ENCODE measurements around the gene SERPINE2.
"Not testable (repeated sequence)": the region's sequence is repeated elsewhere in the genome, so short reads cannot be mapped to it uniquely, and the experiment has no call there.

The SERPINE2 gene

DNA sequence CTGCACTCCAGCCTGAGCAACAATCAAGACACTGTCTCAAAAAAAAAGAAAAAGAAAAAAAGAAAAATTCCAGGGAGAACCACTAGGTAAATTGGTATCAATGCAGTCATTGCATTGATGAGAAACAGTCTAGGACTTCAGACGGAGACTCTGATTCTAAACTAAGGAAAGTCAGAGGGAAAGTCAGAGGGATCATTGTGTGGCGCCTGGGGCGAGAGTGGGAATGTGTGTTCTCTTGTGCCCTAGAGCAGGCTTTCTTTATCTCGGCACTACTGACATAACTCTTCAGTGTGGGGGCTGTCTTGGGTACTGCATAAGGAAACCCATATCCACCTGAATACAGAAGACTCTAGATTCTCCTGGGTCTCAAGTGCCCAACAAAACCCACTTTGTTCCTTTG, 24.8 kb downstream of the SERPINE2 start:
- DNase-seq (ENCODE audit: low read depth): no peak

DNA sequence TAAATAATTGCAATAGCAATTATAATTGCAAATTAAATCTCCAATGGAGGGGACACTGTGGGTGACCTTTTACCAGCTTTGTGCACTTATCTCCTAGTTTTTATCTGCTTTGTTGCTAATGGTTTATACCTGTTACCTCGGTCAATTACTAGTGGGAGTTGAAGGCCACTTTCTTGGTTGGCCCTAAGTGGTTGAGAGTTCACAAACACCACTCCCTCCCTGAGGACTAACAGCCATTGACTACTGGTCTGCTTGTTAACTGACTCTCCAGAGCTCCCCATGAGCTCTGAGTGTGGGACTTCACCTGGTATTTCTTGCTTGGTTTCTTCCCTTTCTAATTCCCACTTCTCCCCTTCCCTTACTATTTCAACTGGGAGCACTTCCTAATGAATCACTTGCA, 27.2 kb downstream of the SERPINE2 start:
- DNase-seq (ENCODE audit: low read depth): no peak

DNA sequence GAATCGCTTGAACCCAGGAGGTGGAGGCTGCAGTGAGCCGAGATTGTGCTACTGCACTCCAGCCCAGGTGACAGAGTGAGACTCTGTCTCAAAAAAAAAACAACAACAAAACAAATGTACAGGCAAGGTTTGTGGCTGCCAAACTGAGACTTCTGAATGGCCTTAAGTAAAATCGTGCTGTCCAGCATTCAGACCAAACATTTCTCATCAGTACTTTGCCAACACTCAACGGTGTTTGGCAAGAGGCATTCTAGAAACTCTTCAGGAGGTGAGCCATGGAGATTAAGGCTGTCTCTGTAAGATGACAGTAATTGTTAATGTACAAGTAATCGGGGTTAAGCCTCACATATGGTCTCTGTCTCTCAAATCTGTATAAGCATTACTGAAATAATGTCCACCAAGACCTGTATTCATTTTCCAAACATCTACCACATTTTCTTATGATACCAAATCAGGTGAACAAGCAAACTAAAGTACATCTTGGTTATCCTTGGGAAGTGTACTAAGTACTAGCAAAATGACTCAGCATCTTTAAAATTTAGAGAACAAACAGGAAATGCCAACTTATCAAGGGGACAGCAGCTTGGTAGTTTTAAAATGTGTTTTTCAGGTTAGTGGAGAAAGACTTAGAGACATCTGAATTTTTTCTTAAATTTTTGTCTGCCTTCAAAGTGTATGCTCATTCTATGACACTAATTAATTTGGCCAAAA, 29.3 kb downstream of the SERPINE2 start:
- no peak for DNase-seq (ENCODE audit: low read depth)

DNA sequence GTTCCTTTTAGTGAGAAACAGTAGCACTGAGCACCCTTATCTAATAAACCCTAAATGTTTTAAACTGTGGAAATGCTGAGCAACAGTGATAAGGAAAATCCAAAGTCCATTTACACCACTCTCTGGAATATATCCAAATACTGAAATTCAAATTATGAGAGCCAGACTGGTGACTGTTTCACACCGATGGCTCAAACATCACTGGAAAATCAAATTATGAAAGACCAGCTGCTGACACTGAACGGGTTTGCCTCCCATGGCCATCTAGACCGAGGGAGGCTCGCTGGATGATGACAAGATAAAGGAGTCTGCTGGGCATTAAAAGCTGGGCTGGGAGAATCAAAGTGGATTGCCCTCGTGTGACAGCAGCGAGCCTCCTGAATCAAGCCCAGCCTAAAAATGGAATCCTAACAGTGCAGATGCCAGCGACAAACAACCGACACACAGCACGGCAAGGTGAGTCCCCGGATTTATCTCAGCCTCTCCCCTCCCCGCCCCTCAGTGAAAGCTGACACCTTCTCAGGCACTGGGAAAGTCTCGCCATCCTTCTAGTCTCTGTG, 30.3 kb downstream of the SERPINE2 start:
- no peak for DNase-seq (ENCODE audit: low read depth)

DNA sequence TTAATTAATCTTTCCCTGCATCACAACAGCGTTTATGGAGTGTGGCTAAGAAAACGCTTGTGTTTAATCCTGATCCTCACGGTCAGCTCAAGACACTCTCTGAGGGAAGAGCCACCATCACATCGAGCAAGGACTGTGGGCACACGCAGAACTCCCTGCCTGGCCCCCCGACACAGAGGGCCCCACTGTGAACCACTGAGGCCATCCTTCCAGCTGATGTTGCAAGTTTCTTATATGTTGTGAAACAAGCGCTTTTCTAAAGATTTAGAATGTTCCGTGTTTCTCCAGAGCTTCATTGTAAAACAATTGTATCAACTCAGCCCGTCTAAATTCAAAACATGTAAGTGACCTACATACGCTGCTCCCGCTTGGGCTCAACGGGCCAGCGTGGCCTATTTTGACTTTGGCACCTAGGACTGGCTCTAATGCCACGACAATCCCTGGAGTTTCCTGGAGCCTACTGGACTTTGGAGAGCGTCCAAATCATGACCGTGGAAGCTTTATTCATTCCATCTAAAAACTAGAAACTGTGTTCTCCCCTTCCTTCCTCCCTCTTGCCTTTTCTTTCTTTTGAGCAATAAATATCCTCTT, 34.9 kb downstream of the SERPINE2 start:
- no peak for DNase-seq (ENCODE audit: low read depth)

DNA sequence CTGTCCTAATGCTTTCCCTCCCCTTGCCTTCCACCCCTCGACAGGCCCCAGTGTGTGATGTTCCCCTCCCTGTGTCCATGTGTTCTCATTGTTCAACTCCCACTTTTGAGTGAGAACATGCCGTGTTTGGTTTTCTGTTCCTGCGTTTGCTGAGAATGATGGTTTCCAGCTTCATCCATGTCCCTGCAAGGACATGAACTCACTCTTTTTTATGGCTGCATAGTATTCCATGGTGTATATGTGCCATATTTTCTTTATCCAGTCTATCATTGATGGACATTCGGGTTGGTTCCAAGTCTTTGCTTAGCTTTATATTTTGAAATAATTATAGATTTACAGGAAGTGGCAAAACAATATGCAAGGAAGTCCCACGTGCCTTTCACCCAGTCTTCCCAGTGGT, 38.4 kb downstream of the SERPINE2 start:
- DNase-seq (ENCODE audit: low read depth): not testable (repeated sequence)

DNA sequence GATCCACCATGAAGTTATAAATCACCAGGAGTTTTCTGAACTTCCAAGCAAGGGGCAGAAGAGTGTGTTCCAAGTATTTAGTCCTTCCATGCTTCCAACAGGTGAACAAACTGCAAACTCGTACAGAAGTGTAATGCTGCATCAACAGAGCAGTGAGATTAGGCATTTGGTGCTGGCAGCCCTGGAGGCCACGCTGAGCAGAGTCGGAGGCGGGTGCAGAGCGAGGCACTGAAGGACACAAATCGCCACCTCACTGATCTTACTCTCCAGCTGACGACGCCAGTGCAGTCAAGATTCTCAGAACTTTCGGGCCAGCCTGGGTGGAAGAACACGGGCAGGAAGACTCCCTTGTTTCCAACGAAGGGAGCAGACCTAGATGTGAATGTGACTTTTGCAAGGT, 39.2 kb downstream of the SERPINE2 start:
- no peak for DNase-seq (ENCODE audit: low read depth)

DNA sequence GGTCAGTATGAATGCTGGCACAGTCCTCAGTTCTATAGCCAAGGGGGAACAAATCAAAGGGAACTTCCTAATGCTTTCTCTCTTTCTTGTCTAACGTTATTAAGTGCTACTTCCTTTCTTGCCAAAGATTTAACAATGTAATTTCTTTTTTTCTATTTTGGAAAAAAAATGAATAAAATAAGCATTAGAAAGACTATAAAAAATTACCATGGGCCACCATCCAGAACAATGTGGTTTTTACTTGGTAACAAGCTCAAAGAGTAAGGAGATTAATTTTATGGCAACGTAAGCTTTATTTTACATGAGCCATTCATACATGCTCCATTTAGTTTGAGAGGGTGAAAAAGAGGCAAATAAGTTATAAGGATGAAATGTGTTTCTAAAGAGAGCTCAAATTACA, 40.1 kb downstream of the SERPINE2 start:
- DNase-seq (ENCODE audit: low read depth): no peak

DNA sequence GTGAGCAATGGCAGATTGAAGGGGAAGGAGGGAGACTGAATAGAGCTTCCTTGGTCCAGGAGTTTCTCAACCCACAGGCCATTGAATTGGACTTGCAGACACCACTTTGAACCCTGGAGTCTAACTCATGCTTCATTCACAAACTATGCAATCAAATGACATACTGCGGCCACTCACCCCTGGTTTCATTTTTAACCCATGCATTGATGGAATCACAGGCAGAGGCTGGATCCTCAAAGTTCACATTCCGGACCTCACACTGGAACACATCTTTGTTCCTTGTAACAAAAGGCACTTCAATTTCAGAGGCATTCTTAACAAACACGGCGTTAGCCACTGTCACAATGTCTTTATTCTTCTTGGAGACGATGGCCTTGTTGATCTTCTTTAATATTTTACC, 41.1 kb downstream of the SERPINE2 start:
- no peak for DNase-seq (ENCODE audit: low read depth)

DNA sequence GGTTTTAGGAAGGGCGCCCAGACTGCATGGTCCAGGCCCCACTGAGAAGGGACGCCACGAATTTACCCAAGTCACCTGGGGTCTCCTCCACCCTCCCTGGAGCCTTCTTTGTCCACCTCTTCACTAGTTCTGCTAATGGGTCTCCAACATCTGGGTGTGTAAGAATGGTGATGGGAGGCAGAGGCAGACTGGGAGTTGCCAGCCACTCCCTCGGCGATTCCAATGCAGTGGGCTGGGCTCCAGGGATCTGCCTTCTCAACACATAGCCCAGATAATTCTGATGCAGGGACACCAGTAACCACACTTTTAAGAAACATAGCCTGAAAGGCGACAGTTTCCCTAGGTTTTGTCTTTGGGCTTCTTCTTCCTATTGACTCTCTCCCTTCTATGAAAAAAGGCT, 42.7 kb downstream of the SERPINE2 start:
- no peak for DNase-seq (ENCODE audit: low read depth)

DNA sequence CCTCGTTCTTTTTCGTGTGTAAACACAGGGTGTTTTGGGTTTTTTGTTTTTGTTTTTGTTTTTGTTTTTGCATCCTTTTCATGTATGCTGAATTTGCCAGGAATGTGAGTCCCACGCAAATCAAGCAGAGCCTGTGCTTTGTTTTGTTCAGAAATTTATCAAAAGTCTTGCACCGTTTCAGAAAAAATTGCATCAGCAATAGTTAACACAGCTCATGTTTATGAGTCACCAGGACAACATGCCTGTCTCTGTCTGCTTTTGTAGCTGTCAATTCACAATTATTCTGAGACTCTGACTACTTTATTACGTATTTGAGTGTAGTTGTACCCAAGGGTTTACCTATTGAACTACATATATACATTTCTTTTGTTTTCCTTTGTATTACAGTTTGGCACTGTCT, 43.5 kb downstream of the SERPINE2 start:
- no peak for DNase-seq (ENCODE audit: low read depth)

DNA sequence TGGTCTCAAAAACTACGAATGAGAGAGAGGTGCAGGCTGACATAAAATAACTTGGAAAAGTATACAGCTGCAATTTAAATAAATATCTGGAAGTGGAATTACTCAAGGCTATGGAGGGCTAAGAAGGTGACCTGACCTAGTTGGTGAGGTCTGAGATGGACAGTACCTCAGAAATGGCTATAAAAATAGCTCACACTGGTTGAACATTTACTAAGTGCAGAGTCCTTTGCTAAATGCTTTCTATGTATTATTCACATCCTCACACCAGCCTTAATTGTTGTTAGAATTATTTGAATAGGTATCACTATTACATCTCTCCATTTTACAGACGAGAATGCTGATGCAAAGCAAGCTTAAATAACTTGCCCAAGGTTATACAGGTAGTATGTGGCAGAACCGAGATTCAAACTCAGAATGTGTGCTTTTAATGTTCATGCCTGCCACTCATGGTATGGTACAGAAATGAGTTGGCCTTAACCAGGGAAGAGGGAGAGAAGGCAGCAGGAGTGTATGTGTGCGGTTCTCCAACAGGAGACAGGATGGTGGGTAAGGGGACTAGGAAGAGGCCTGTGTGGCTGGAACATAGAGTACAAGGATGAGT, 44.4 kb downstream of the SERPINE2 start:
- DNase-seq (ENCODE audit: low read depth): no peak

DNA sequence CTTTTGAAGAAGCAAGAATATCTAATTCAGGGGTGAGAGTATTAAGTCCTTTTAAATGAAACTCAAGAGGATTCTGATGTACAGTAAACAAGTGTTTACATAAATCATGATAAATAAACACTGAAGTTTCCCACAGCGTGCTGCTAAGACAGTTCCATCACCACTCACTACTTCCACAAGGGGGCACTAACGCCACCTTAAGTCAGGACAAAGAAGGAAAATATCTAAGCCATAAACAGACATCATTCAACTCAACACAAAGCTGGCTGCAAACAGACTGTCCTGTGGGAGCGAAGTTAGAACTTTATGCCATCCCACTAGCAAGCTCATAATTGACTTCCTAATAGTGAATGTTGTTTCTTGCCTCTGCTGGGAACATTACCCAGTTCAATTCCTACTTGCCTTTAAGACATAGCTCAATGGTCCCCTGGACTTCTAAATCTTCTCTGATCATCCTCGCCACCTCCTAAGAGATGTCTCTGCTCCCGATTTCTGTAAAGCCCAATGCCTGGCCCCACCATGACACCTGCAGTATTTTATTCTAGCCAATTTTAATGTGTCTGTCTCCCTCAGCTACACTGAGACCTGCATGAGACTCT, 45.4 kb downstream of the SERPINE2 start:
- DNase-seq (ENCODE audit: low read depth): peak; percentile 19

DNA sequence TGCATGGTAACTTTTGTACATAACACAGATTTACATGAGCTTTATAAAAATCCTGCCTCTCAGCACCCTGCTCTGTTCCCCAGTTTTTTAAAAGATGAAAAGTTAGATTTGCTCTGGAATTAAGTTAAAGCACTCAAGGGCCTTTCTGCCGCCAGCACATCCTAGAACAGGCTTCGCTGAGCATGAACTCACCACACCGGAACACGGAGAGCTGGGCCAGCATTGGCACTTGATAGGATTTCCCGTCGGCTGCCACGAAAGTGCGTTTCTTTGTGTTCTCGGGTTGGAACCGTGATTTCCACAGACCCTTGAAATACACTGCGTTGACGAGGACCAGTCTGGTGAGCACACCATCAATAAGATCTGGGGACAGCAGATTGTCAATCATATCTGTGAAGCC, 47.5 kb downstream of the SERPINE2 start:
- DNase-seq (ENCODE audit: low read depth): no peak

DNA sequence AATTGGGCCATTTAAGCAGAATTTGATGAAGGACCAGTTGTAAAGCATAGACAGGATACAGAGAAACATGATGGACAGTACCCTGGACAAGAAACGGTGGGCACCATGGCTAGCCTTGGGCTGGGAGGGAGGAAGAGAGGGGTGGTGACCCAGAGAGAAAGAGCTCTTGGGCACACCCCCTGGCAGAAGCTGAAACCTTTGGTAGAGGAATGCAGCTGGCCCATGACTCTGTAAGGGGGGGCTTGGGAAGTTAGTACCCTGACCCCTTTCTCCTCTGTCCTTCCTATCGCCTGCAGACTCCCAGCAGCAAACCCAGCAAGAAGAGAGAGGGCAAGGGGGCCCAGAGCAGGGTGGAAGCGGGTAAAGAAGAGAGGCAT, 49.2 kb downstream of the SERPINE2 start:
- no peak for DNase-seq (ENCODE audit: low read depth)

DNA sequence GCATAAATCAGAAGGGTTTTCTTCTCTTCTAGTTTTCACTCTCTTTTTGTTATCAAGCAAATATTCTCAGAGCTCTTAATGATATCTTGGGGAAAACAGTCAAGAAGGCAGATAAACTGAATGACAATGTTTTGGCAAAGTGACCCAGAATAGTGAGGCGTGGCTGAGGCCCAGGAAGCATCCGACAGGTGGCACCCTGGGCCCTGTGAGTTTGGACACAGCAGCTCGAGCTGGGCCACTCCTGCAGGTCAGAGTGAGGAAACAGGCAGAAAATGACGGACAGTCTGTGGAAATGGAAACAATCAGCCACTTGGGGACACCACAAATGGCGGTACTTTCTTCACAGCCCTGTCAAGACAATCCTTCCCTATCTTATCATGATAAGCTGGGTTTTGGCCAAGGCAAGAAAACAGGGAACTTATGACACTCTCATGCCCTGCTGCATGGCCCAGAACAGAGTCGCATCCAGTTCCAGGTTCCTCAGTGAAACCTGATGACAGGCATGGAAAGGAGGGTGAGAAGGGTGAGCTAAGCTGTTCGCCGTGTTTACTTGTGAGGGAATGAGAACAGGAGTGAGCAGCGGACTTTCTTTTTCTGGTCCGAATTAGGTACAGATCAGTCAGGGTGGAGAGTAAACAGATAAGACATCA, 49.8 kb downstream of the SERPINE2 start:
- no peak for DNase-seq (ENCODE audit: low read depth)

DNA sequence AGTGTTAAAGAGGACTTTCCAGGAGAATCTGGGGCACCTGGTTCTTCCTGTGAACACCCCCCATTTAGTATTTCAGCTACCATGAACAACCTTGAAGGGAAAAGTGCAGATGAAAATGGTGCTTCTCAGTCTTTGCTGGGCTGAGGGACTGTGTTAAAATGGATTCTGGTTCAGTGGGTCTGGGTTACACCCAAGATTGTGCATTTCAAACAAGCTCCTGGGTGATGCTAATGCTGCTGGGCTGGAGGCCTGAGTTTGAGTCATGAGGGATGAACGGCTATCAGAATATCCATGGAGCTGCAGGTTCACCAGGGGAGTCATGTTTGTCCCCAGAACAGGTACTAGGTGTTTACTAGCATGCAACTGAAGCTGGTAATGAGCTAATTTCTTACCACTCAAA, 57.8 kb downstream of the SERPINE2 start:
- DNase-seq (ENCODE audit: low read depth): no peak

DNA sequence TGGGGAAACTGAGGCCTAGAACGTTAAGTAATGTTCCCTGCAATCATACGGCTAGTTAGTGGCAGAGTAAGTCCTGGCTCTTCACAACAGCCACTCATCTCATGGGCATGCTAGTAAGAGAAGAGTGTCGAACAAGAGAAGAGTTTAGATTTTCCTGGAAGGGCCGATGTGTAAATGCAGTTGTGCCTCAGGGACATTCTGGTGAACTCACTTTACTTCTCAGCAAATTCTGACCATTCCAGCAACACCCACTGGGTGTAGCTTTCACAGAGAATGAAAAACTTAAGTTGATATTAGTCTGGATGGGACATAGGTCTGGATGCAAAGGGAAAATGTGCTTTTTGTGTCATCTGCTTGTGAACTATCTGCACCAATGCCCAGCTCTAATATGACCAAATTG, 58.3 kb downstream of the SERPINE2 start:
- DNase-seq (ENCODE audit: low read depth): no peak

DNA sequence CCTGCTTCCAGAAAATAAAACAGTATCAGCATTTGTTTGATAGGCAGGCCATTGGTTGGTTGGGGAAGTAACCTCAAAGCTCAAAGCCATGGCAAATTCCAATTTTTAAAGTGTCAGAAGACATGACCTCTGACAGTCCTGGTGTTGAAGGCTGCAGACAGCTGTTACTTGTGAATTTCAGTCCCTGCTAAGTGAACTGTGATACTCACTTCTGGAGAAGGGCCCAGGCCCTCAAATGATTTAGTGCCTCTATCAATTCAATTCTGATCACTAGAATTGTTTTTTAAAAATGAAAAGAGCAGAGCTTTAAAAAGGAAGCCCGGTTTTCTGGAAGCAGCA, 58.7 kb downstream of the SERPINE2 start:
- no peak for DNase-seq (ENCODE audit: low read depth)

DNA sequence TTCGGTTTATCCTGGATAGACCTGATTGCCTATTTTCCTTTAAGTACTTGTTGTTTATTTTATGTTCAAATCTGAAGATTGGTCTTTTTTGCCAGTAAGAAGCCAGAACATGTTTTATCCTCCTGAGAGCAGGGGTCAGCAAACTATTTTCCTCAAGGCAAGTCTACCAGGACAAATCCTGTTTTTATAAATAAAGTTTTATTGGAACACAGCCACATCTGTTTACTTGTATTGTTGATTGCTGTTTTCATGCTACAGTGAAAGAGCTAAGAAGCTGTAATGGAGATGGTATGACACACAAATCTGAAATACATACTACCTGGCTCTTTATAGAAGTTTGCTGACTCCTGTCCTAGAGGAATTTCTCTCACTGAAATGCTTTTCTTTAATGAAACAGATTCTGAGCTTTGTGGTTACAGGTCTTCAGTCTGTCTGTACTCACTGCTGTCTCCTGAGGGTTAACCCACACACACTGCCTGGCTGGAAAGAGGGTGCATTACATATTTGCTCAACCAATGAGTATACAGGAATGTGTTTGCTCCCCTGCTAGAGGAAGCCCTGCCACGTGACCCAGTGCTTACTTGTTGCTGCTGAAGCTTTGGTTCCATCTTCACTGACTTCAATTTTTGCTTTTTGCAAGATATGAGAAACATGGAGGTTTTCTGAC, 59.2 kb downstream of the SERPINE2 start:
- DNase-seq (ENCODE audit: low read depth): no peak

DNA sequence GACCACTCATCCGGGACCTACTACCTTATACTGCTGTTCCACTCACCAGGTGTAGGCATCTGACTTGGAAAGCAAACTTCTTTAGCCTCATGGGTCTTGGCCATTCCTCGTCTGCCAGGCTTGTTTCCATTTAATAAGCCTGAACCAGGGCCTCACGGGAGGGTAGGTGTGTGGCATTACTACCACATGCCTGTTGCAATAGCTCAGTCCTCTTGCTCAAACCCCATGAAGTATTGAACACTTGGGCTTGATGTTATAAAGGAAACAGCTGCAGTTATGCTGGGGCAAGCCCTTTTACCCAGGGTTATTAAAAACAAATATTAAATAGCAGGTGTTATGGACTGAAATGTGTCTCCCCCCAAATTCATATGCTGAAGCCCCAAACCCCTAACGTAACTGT, 60.6 kb downstream of the SERPINE2 start:
- DNase-seq (ENCODE audit: low read depth): no peak

DNA sequence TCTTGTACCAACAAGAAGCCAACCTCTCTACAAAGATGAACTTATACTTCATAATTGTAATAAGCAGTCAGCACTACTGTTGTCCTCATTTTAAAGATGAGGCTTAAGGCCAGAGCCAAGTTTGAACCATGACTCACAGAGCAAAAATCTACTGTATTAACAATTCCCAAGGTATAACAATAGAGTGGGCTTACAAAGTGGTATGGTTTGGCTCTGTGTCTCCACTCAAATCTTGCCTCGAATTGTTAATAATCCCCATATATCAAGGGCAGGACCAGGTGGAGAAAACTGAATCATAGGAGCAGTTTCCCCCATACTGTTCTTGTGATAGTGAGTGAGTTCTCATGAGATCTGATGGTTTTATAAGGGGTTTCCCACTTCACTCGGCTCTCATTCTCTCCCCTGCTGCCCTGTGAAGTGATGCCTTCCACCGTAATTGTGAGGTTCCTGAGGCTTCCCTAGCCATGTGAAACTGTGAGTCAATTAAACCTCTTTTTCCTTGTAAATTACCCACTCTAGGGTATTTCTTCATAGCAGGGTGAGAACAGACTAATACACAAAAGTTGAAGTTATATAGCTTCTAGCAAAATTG, 62.4 kb downstream of the SERPINE2 start:
- DNase-seq (ENCODE audit: low read depth): no peak

Data from stimulated activated CD8-positive, alpha-beta memory T cell treated with anti-CD3 and anti-CD28 coated beads, Interleukin-12 subunit alpha, Interleukin-12 subunit beta, amount 100 ng/mL, for 4 hours (primary cell).